T-cell (primary cell): ENCODE results near the gene TYRP1. TPM values are rescaled to one million over a fixed set of nuclear protein-coding genes. Genes with fewer than 3 reads are reported as not detected.

Experiments
- ATAC-seq, 4 experiments: fragments of 200-7000 bp in 3 of 4; fragments of 150-1000 bp in 1 of 4; cut with Tn5 transposase; replicated peaks in 1 of 4; 1 replicate in 3 of 4; 2 replicates in 1 of 4; pipeline ENCODE4 v1.10.0; 2021; ENCODE audit warnings: moderate library complexity in 3 of 4, mild to moderate bottlenecking in 2 of 4, moderate number of reproducible peaks in 1 of 4
- CTCF ChIA-PET, 2 donors: fragments of 300-600 bp; sonication (Branson Sonifier 250); formaldehyde crosslinking; loops; one replicate each; lab custom pipeline; 2022; ENCODE audit warnings: antibody characterized with exemption in 2 of 2; lab: Charles Lee
- POLR2A ChIA-PET, 2 donors: fragments of 300-600 bp; sonication (Branson Sonifier 250); formaldehyde crosslinking; loops; one replicate each; lab custom pipeline; 2022; ENCODE audit warnings: antibody characterized with exemption in 2 of 2; lab: Charles Lee
- DNase-seq, 35 experiments: peaks; one replicate each; pipeline versions ENCODE4 v3.0.0 to v3.0.0-alpha.2; 2013 to 2023
- H3K27ac ChIP-seq: one replicate; pipeline ENCODE4 v1.5.1; 2013; ENCODE audit warnings: low read length
- H3K27me3 ChIP-seq, 2 experiments: replicated peaks in 1 of 2; 1 replicate in 1 of 2; 2 replicates in 1 of 2; pipeline versions ENCODE4 v1.6.1 to v1.7.0; 2013; ENCODE audit warnings: low read length in 1 of 2, mixed read lengths in 1 of 2; ENCODE audit not compliant: control insufficient read depth in 2 of 2, insufficient read depth in 2 of 2; ENCODE audit errors: extremely low read depth in 1 of 2
- H3K36me3 ChIP-seq, 2 donors: 1 replicate in 1 of 2; 2 replicates in 1 of 2; pipeline versions ENCODE4 v1.6.1 to v1.7.0; 2013; ENCODE audit warnings: low read length in 1 of 2; ENCODE audit not compliant: control insufficient read depth in 2 of 2, insufficient read depth in 1 of 2; ENCODE audit errors: extremely low read depth in 1 of 2
- H3K4me1 ChIP-seq, 2 experiments: 1 replicate in 1 of 2; 2 replicates in 1 of 2; pipeline versions ENCODE4 v1.6.1 to v1.7.0; 2013; ENCODE audit warnings: low read length in 2 of 2, mixed read lengths in 1 of 2; ENCODE audit not compliant: insufficient read depth in 2 of 2, control insufficient read depth in 1 of 2; ENCODE audit errors: extremely low read depth in 1 of 2
- H3K4me3 ChIP-seq, 2 donors: 1 replicate in 1 of 2; 2 replicates in 1 of 2; pipeline versions ENCODE4 v1.5.1 to v1.7.0; 2013; ENCODE audit warnings: mild to moderate bottlenecking in 2 of 2, low read length in 1 of 2, moderate library complexity in 1 of 2; ENCODE audit not compliant: control insufficient read depth in 1 of 2; ENCODE audit errors: extremely low read depth in 1 of 2
- H3K9me3 ChIP-seq: 2 replicates; pipeline ENCODE4 v1.7.0; 2013
- H3K27ac Mint-ChIP-seq, 2 donors: one replicate each; pipeline ENCODE4 v1.8.0; 2020 to 2021; ENCODE audit warnings: mild to moderate bottlenecking in 2 of 2, mixed read lengths in 2 of 2
- H3K27me3 Mint-ChIP-seq, 2 donors: one replicate each; pipeline ENCODE4 v1.8.0; 2021 to 2022; ENCODE audit warnings: mixed read lengths in 2 of 2
- H3K36me3 Mint-ChIP-seq: one replicate; pipeline ENCODE4 v1.8.0; 2021; ENCODE audit warnings: mixed read lengths
- H3K4me1 Mint-ChIP-seq, 3 donors: one replicate each; pipeline ENCODE4 v1.8.0; 2020 to 2022; ENCODE audit warnings: mixed read lengths in 3 of 3, mild to moderate bottlenecking in 1 of 3
- H3K4me3 Mint-ChIP-seq, 3 donors: one replicate each; pipeline ENCODE4 v1.8.0; 2020 to 2022; ENCODE audit warnings: mild to moderate bottlenecking in 3 of 3, mixed read lengths in 3 of 3, moderate library complexity in 3 of 3
- H3K9me3 Mint-ChIP-seq, 3 donors: one replicate each; pipeline ENCODE4 v1.8.0; 2020 to 2022; ENCODE audit warnings: mixed read lengths in 3 of 3
- WGBS: methylation state at CpG from one replicate; pipeline ENCODE4 v1.1.5; 2013; ENCODE audit warnings: missing lambda C conversion rate; ENCODE audit not compliant: insufficient coverage; 5-methylcytosine and 5-hydroxymethylcytosine counted together
- total RNA-seq, 35 experiments: library from RNA in 6 of 35; stranded (reverse) in 6 of 35; fragments of 120-200 nt in 1 of 35; gene quantifications; one replicate each; pipeline versions ENCODE4 v1.2.1 to v1.2.4 and lab custom pipeline; 2013 to 2026

Gene TYRP1
- total RNA-seq, 5 donors from 2014 or later (not counting 1 experiment from before 2014, with no cell fraction given): not detected

DNA sequence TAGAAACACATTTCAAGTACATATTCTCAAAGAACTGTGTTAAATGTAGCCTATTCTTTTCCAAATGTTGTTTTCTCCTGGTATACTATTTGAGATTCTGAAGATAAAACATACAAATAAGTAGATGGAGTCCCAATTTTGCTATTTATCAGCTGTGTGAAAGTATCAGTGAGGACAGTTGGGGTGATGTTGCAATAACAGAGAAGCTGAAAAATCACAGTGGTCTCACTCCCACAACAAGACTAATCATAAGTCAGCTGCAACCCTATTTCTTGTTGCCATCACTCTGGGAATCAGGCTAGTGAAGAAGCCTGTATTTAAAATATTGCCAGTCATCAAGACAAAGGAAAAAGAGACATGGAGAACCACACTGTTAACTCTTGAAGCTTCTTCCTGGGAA lies 55.8 kb downstream of the TYRP1 start:
- POLR2A ChIA-PET: no interaction called here
- no peak overlapping the region for H3K27ac ChIP-seq

DNA sequence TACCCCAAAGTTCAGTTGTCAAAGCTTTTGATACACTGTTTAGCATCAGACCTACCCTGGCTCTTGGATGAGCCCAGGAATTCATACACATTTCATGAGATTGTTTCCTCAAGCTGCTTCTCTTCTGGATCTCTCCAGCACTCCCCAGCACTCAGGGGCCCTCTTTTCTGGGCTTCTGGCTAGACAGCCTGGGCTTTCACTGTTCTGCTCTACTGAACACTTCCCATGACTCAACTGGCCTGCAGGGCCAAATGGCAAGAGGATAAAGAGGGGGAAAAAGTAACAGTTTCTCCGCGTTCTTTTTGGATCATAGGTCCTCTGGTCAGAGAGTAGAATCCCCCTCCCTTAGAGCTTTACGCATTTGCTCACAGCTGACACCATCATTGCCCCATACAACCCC lies 60.7 kb downstream of the TYRP1 start:
- ATAC-seq (no peak), DNase-seq (no peak)
- Histone ChIP-seq H3K27ac (no peak overlapping the region), H3K27me3 (no peaks in the 10 kb centered on the region), H3K4me3 (no peak overlapping the region), H3K4me1 (no peaks in the 10 kb centered on the region), H3K9me3 (no peaks in the 10 kb centered on the region), H3K36me3 (no peaks in the 10 kb centered on the region)
- no peaks in the 10 kb centered on the region for H3K36me3 Mint-ChIP-seq
- peaks cover 10 to 19% (median 11%) of the 10 kb centered on the region in 3 donors for H3K9me3 Mint-ChIP-seq
- ChIA-PET POLR2A (no interaction called here), CTCF (interaction anchor here in 1 of 2 donors (0.6 kb wide), 1 partner anchor 9 kb away, joined by 9 read pairs; no protein-coding TSS in a partner anchor)
- no CpG with 5 or more reads among the region's 3 CpGs for WGBS
- H3K4me3 Mint-ChIP-seq: no peak overlapping the region
- no peaks in the 10 kb centered on the region for H3K4me1 Mint-ChIP-seq
- no peaks in the 10 kb centered on the region for H3K27me3 Mint-ChIP-seq
- no peak overlapping the region for H3K27ac Mint-ChIP-seq

More for the DNA sequence above, 55.8 kb downstream of the TYRP1 start:
- no peak overlapping the region for H3K4me3 Mint-ChIP-seq
- DNase-seq: no peak
- no peaks in the 10 kb centered on the region for H3K36me3 Mint-ChIP-seq
- no peaks in the 10 kb centered on the region for H3K27me3 Mint-ChIP-seq
- Histone ChIP-seq H3K27me3 (no peaks in the 10 kb centered on the region), H3K4me3 (no peak overlapping the region), H3K9me3 (no peaks in the 10 kb centered on the region), H3K4me1 (no peaks in the 10 kb centered on the region), H3K36me3 (no peaks in the 10 kb centered on the region)
- no peak for ATAC-seq
- H3K9me3 Mint-ChIP-seq: peaks cover 20 to 31% (median 29%) of the 10 kb centered on the region in 3 donors
- CTCF ChIA-PET: no interaction called here
- H3K27ac Mint-ChIP-seq: no peak overlapping the region
- no peaks in the 10 kb centered on the region for H3K4me1 Mint-ChIP-seq

DNA sequence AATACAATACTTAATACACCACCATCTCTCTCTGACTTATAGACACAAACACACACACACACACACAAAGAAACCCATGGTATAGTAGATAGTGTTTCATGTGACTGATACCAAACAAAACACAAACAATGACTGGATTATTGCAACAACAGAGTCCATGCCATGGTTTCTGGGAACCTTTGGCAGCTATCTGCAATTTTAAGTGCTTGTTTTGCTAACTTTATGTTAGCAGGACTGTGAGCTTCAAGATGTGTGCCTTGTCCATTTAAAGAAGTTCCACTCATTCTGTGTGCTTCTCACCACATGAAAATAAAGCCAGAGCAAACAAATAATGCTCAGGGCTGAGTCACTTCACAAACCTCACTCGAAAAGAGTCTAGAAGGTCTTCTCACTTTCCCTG lies 66.6 kb downstream of the TYRP1 start:
- Mint-ChIP-seq H3K36me3 (no peaks in the 10 kb centered on the region), H3K4me1 (no peaks in the 10 kb centered on the region), H3K27ac (no peak overlapping the region), H3K4me3 (no peak overlapping the region), H3K9me3 (peaks cover 6 to 14% (median 14%) of the 10 kb centered on the region in 3 donors), H3K27me3 (no peaks in the 10 kb centered on the region)
- Histone ChIP-seq H3K4me1 (no peaks in the 10 kb centered on the region), H3K4me3 (no peak overlapping the region), H3K36me3 (no peaks in the 10 kb centered on the region), H3K9me3 (no peaks in the 10 kb centered on the region), H3K27me3 (no peaks in the 10 kb centered on the region), H3K27ac (no peak overlapping the region)
- DNase-seq (no peak), ATAC-seq (no peak)
- POLR2A ChIA-PET: no interaction called here
- CTCF ChIA-PET: no interaction called here
- WGBS: no CpG with 5 or more reads among the region's 1 CpG

Other genes with a start within 250 kb of the TYRP1 start
- not detected for gene LURAP1L, start 81.6 kb downstream of the TYRP1 start, total RNA-seq